NCI-H446 (cell line): Measurements from ENCODE around the gene RBL2.
"Not testable (repeated sequence)": the region's sequence is repeated elsewhere in the genome, so short reads cannot be mapped to it uniquely, and the experiment has no call there.

Source experiments
- DNase-seq, 2 experiments: peaks; one replicate each; lab custom pipeline; 2025; lab: John Stamatoyannopoulos, UW

The RBL2 gene

DNA sequence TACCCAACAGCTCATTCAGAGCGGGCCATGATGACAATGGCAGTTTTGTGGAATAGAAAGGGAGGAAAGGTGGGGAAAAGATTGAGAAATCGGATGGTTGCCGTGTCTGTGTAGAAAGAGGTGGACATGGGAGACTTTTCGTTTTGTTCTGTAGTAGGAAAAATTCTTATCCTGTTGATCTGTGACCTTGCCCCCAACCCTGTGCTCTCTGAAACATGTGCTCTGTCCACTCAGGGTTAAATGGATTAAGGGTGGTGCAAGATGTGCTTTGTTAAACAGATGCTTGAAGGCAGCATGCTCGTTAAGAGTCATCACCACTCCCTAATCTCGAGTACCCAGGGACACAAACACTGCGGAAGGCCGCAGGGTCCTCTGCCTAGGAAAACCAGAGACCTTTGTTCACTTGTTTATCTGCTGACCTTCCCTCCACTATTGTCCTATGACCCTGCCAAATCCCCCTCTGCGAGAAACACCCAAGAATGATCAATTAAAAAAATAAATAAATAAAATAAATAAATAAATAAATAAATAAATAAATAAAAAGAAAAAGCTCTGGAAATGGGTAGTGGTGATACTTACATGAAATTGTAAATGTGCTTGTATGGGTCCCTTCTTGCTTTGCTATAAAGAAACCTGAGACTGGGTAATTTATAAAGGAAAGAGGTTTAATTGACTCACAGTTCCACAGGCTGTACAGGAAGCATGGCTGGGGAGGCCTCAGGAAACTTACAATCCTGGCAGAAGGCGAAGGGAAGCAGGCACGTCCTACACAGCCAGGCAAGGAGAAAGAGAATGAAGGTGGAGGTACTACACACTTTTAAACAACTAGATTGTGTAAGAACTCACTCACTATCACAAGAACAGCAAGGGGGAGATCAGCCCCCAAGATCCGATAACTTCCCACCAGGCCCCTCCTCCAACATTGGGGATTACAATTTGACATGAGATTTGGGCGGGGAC is 105.8 kb downstream of the RBL2 start:
- not testable (repeated sequence) for DNase-seq
